GM12878 (cell line): ENCODE results near the gene ABHD3. TPM values are rescaled to one million over a fixed set of nuclear protein-coding genes. Genes with fewer than 3 reads are reported as not detected.

Experiments used
- ATAC-seq: fragments of 200-7000 bp; cut with Tn5 transposase; 3 replicates; pipeline ENCODE4 v1.9.1; 2020; ENCODE audit warnings: mild to moderate bottlenecking, moderate library complexity
- BruUV-seq: library from RNA; stranded (reverse); fragments of 400-500 nt; replicated peaks from 2 replicates; lab custom pipeline; 2021; lab: Mats Ljungman, UMichigan
- CTCF ChIA-PET: fragments of 300-600 bp; sonication (Branson Sonifier 250); formaldehyde crosslinking; extraction: SDS; loops from one replicate; lab custom pipeline; 2021; ENCODE audit warnings: inconsistent platforms; lab: Yijun Ruan, JAX
- POLR2A ChIA-PET: fragments of 350-600 bp; formaldehyde crosslinking; extraction: SDS; loops from one replicate; lab custom pipeline; 2021; ENCODE audit warnings: inconsistent platforms; lab: Charles Lee
- RAD21 ChIA-PET: fragments of 300-600 bp; sonication (Branson Sonifier 250); formaldehyde crosslinking; loops from one replicate; lab custom pipeline; 2023; ENCODE audit warnings: antibody characterized with exemption; ENCODE audit not compliant: unreplicated experiment; lab: Charles Lee
- SMC1A ChIA-PET: fragments of 300-600 bp; sonication (Branson Sonifier 250); formaldehyde crosslinking; loops from one replicate; lab custom pipeline; 2023; ENCODE audit not compliant: unreplicated experiment, uncharacterized antibody; lab: Charles Lee
- DNase-seq: peaks from one replicate; pipeline ENCODE4 v3.0.0-alpha.2; 2011; ENCODE audit warnings: low read depth, low spot score
- FAIRE-seq: peaks from 3 replicates; lab custom pipeline; 2011; peaks lifted over from hg19 to GRCh38; lab: Jason Lieb, UNC
- H2AFZ ChIP-seq: 2 replicates; pipeline ENCODE4 v1.6.0; 2011; ENCODE audit warnings: low read depth, low read length, control low read depth; ENCODE audit not compliant: control insufficient read depth
- H3K27ac ChIP-seq: 2 replicates; pipeline ENCODE4 v1.5.1; 2011; ENCODE audit warnings: control low read depth; ENCODE audit not compliant: control insufficient read depth, insufficient read depth
- H3K27me3 ChIP-seq, 2 experiments: replicated peaks in 1 of 2; 2 replicates each; pipeline versions ENCODE4 v1.6.0 to v1.6.1; 2011; ENCODE audit warnings: low read length in 1 of 2; ENCODE audit not compliant: control insufficient read depth in 2 of 2, insufficient read depth in 2 of 2
- H3K36me3 ChIP-seq, 2 experiments: 2 replicates each; pipeline ENCODE4 v1.5.1; 2011; ENCODE audit warnings: low read length in 1 of 2; ENCODE audit not compliant: control insufficient read depth in 2 of 2, insufficient read depth in 2 of 2
- H3K4me1 ChIP-seq: 2 replicates; pipeline ENCODE4 v1.6.1; 2011; ENCODE audit warnings: mild to moderate bottlenecking, low read length, moderate library complexity, mixed read lengths; ENCODE audit not compliant: control insufficient read depth, insufficient read depth
- H3K4me2 ChIP-seq: 2 replicates; pipeline ENCODE4 v1.6.0; 2011; ENCODE audit warnings: control low read depth; ENCODE audit not compliant: control insufficient read depth, insufficient read depth
- H3K4me3 ChIP-seq: fragments of 200-600 bp; sonication (generic); 2 replicates; pipeline ENCODE4 v1.5.1; 2016
- H3K79me2 ChIP-seq: 2 replicates; pipeline ENCODE4 v1.6.0; 2011; ENCODE audit warnings: low read length; ENCODE audit not compliant: control insufficient read depth, insufficient read depth
- H3K9ac ChIP-seq: 2 replicates; pipeline ENCODE4 v1.8.0; 2011; ENCODE audit warnings: low read length, control low read depth, mixed read lengths; ENCODE audit not compliant: control insufficient read depth, insufficient read depth
- H3K9me3 ChIP-seq: replicated peaks from 3 replicates; pipeline ENCODE4 v1.5.1; 2011; ENCODE audit warnings: mild to moderate bottlenecking, low read length; ENCODE audit not compliant: control insufficient read depth, insufficient read depth
- H4K20me1 ChIP-seq: 2 replicates; pipeline ENCODE4 v1.6.0; 2011; ENCODE audit not compliant: control insufficient read depth, insufficient read depth
- GABPA ChIP-seq: IDR thresholded peaks from 2 replicates; pipeline ENCODE4 v1.6.1; 2014; ENCODE audit warnings: antibody characterized with exemption, low read depth, mild to moderate bottlenecking, inconsistent platforms
- RELA ChIP-seq: fragments of 450-650 bp; IDR thresholded peaks from 2 replicates; pipeline ENCODE4 v1.8.0; 2014; ENCODE audit warnings: borderline replicate concordance; ENCODE audit not compliant: partially characterized antibody
- TCF12 ChIP-seq: IDR thresholded peaks from 2 replicates; pipeline ENCODE4 v1.6.1; 2011; ENCODE audit warnings: low read depth, mild to moderate bottlenecking, low read length
- WGBS: methylation state at CpG from one replicate; pipeline ENCODE4 v1.1.6; 2016; ENCODE audit warnings: low lambda C conversion rate; ENCODE audit not compliant: insufficient replicate concordance, insufficient coverage; ENCODE audit errors: missing lambda C conversion rate; 5-methylcytosine and 5-hydroxymethylcytosine counted together
- in situ Hi-C: fragments of 300-500 bp; cut with MboI; formaldehyde crosslinking; loops from 9 replicates; pipeline ENCODE4 v1.14.3; 2018; ENCODE audit warnings: mixed read lengths
- intact Hi-C: fragments of 100-400 bp; cut with micrococcal nuclease; formaldehyde crosslinking; loops from one replicate; pipeline ENCODE4 v1.14.2; 2022; ENCODE audit not compliant: unreplicated experiment
- polyA plus RNA-seq, 11 experiments: library from polyadenylated mRNA; depleted of rRNA in 4 of 11; unstranded in 6 of 11; stranded (reverse) in 5 of 11; fragments of >200 nt; fragmentation: Nextera tagmentation in 4 of 11; fragmentation: Illumina TruSeq in 1 of 11; extraction: Ambion mirVana in 4 of 11; extraction: Trizol in 1 of 11; gene quantifications; 1 replicate in 1 of 11; 2 replicates in 10 of 11; pipeline versions ENCODE4 v1.2.1 to v1.2.3, GENCODE V29; 2011 to 2016; ENCODE audit warnings: inconsistent platforms in 2 of 11, missing spikeins in 2 of 11, low read depth in 1 of 11
- total RNA-seq, 4 experiments: library from RNA; depleted of rRNA in 3 of 4; stranded (reverse); fragments of >200 nt in 3 of 4; fragmentation: Illumina TruSeq in 1 of 4; extraction: Trizol in 1 of 4; gene quantifications; 2 replicates each; pipeline versions ENCODE4 v1.2.1 to v1.2.3, GENCODE V29; 2013 to 2021
- TF ChIP-seq, protein P1 (sequence below): fragments of 450-650 bp; IDR thresholded peaks from 2 replicates; pipeline ENCODE4 v1.6.1; 2017; ENCODE audit warnings: mild to moderate bottlenecking
- TF ChIP-seq, protein P2 (sequence below): fragments of 450-650 bp; IDR thresholded peaks from 2 replicates; pipeline ENCODE4 v1.6.1; 2017; ENCODE audit warnings: low read depth, mild to moderate bottlenecking, moderate library complexity
- TF ChIP-seq, protein P3 (sequence below), 3 experiments: IDR thresholded peaks in 2 of 3; conservative IDR thresholded peaks in 1 of 3; 2 replicates each; pipeline ENCODE4 v1.5.1; 2011; ENCODE audit warnings: low read depth in 3 of 3, low read length in 3 of 3, mild to moderate bottlenecking in 3 of 3, control low read depth in 2 of 3, moderate library complexity in 2 of 3, inconsistent platforms in 1 of 3, mixed read lengths in 1 of 3; ENCODE audit not compliant: control insufficient read depth in 2 of 3, insufficient read depth in 1 of 3; ENCODE audit errors: extremely low read depth in 1 of 3
- TF ChIP-seq, protein P4 (sequence below): fragments of 450-650 bp; IDR thresholded peaks from 2 replicates; pipeline ENCODE4 v1.6.1; 2018; ENCODE audit warnings: borderline replicate concordance, mild to moderate bottlenecking; ENCODE audit not compliant: partially characterized antibody
- TF ChIP-seq, protein P5 (sequence below): IDR thresholded peaks from 2 replicates; pipeline ENCODE4 v1.6.1; 2011; ENCODE audit warnings: low read depth, mild to moderate bottlenecking, low read length, moderate library complexity, borderline replicate concordance; ENCODE audit errors: extremely low read depth
- TF ChIP-seq, protein P6 (sequence below): fragments of 450-650 bp; IDR thresholded peaks from 2 replicates; pipeline ENCODE4 v1.6.1; 2017; ENCODE audit warnings: borderline replicate concordance

Gene ABHD3
- total and polyA plus RNA-seq, 10 of the 15 experiments (the other 5 are each of a cell fraction or from before 2014, with no cell fraction given), result 4.9 to 49.8 (median 18.3) TPM

DNA sequence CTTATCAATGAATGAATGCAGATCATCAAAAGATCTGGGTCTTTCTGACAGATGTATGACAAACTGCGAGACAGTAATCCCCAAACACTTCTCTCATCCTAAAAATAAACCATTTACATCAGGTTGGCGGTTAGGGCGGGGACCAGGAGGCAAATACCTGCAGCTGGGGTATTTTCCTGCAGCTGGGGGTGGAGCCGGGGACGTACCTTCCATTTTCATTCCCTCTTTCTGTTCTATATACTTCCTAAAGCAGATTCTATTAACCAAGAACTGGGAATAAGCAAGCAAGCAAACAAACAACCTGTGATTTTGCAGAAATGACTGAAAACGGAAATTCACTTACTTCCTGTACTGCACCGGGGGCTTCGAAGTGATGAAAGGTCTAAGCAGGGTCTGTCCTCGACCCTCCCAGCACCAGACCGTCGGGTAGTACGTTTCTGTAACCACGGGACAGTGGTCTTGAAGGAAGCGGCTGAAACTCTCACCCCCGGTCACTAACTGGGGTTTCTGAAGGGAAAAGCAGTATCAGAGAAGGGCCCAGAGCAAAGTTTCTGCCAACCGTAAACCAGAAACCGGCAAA, 1.2 kb downstream of the ABHD3 start (continued):
- TF ChIP-seq, protein P1, sequence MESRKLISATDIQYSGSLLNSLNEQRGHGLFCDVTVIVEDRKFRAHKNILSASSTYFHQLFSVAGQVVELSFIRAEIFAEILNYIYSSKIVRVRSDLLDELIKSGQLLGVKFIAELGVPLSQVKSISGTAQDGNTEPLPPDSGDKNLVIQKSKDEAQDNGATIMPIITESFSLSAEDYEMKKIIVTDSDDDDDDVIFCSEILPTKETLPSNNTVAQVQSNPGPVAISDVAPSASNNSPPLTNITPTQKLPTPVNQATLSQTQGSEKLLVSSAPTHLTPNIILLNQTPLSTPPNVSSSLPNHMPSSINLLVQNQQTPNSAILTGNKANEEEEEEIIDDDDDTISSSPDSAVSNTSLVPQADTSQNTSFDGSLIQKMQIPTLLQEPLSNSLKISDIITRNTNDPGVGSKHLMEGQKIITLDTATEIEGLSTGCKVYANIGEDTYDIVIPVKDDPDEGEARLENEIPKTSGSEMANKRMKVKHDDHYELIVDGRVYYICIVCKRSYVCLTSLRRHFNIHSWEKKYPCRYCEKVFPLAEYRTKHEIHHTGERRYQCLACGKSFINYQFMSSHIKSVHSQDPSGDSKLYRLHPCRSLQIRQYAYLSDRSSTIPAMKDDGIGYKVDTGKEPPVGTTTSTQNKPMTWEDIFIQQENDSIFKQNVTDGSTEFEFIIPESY, result no peak
- TF ChIP-seq, all 136 proteins: peak for 12

DNA sequence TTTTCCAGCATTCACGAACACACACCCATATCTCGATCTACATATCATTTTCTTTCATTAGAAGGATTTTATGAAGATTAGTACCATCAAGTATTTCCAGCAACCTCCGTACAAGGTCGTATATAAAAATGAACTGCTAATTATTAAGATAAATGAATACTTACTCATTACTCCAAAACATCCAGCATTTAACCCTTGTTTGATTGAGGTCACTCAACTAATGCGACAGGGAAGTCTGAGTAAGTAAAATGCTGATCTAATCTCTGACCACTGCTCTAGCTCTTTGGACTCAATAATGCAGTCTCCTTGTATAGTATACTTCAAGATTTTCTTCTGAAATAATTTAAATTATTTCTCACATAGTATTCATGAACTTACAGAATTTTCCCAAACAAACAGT, 2.0 kb downstream of the ABHD3 start:
- H3K4me2 ChIP-seq, result peak overlapping the region; percentile 91
- peak overlapping the region; percentile 76; the same call in 1 of the 2 replicates for H3K4me3 ChIP-seq
- H2AFZ ChIP-seq, result no peak overlapping the region
- no peak overlapping the region for H3K9ac ChIP-seq
- in situ Hi-C loops, result no loop called here
- ChIA-PET CTCF (interaction anchor here (1.3 to 2.6 kb wide), 3 partner anchors 10 to 102 kb away, joined by 3 to 9 read pairs (median 6); partner anchors contain the start of genes ESCO1 and SNRPD1), SMC1A (interaction anchor here (1.3 to 1.6 kb wide), 2 partner anchors 18 to 40 kb away, joined by 5 read pairs; no protein-coding TSS in a partner anchor), POLR2A (interaction anchor here (1.5 kb wide), 1 partner anchor 20 kb away, joined by 4 read pairs; no protein-coding TSS in a partner anchor), RAD21 (interaction anchor here (1.0 to 2.9 kb wide), 4 partner anchors 17 to 966 kb away, joined by 3 to 12 read pairs (median 8); partner anchors contain the start of gene MIB1)
- no peaks in the 10 kb centered on the region for H4K20me1 ChIP-seq
- intact Hi-C loops, result no loop called here
- no TSS peak for BruUV-seq
- no peaks in the 10 kb centered on the region for H3K27me3 ChIP-seq
- H3K79me2 ChIP-seq, result peaks cover 14% of the 10 kb centered on the region
- H3K27ac ChIP-seq, result no peak overlapping the region
- no peaks in the 10 kb centered on the region for H3K4me1 ChIP-seq
- H3K9me3 ChIP-seq, result no peaks in the 10 kb centered on the region; the same call in 2 of the 3 replicates
- DNase-seq, result no peak
- WGBS, result 98% methylated on average over 5 of the region's 5 CpGs
- no peak for FAIRE-seq
- no peak for ATAC-seq
- H3K36me3 ChIP-seq, result 0 out of 4 replicates have a peak, but pooled peaks cover 0 to 3% of the 10 kb centered on the region in 2 experiments
- TF ChIP-seq, protein P2, sequence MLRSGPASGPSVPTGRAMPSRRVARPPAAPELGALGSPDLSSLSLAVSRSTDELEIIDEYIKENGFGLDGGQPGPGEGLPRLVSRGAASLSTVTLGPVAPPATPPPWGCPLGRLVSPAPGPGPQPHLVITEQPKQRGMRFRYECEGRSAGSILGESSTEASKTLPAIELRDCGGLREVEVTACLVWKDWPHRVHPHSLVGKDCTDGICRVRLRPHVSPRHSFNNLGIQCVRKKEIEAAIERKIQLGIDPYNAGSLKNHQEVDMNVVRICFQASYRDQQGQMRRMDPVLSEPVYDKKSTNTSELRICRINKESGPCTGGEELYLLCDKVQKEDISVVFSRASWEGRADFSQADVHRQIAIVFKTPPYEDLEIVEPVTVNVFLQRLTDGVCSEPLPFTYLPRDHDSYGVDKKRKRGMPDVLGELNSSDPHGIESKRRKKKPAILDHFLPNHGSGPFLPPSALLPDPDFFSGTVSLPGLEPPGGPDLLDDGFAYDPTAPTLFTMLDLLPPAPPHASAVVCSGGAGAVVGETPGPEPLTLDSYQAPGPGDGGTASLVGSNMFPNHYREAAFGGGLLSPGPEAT, result no peak
- TF ChIP-seq, protein P3, sequence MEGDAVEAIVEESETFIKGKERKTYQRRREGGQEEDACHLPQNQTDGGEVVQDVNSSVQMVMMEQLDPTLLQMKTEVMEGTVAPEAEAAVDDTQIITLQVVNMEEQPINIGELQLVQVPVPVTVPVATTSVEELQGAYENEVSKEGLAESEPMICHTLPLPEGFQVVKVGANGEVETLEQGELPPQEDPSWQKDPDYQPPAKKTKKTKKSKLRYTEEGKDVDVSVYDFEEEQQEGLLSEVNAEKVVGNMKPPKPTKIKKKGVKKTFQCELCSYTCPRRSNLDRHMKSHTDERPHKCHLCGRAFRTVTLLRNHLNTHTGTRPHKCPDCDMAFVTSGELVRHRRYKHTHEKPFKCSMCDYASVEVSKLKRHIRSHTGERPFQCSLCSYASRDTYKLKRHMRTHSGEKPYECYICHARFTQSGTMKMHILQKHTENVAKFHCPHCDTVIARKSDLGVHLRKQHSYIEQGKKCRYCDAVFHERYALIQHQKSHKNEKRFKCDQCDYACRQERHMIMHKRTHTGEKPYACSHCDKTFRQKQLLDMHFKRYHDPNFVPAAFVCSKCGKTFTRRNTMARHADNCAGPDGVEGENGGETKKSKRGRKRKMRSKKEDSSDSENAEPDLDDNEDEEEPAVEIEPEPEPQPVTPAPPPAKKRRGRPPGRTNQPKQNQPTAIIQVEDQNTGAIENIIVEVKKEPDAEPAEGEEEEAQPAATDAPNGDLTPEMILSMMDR (IDR thresholded peaks at IDR 0.05 in 2 of 3, conservative IDR thresholded peaks at IDR 0.05 in 1 of 3; ENCODE audit: control insufficient read depth in 2 of 3, extremely low read depth in 1 of 3, insufficient read depth in 1 of 3, low read depth in 3 of 3, low read length in 3 of 3), result no peak
- TF ChIP-seq, protein P4, sequence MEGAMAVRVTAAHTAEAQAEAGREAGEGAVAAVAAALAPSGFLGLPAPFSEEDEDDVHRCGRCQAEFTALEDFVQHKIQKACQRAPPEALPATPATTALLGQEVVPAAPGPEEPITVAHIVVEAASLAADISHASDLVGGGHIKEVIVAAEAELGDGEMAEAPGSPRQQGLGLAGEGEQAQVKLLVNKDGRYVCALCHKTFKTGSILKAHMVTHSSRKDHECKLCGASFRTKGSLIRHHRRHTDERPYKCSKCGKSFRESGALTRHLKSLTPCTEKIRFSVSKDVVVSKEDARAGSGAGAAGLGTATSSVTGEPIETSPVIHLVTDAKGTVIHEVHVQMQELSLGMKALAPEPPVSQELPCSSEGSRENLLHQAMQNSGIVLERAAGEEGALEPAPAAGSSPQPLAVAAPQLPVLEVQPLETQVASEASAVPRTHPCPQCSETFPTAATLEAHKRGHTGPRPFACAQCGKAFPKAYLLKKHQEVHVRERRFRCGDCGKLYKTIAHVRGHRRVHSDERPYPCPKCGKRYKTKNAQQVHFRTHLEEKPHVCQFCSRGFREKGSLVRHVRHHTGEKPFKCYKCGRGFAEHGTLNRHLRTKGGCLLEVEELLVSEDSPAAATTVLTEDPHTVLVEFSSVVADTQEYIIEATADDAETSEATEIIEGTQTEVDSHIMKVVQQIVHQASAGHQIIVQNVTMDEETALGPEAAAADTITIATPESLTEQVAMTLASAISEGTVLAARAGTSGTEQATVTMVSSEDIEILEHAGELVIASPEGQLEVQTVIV, result no peak
- TF ChIP-seq TCF12 (no peak), RELA (no peak), GABPA (no peak)
- TF ChIP-seq, protein P5, sequence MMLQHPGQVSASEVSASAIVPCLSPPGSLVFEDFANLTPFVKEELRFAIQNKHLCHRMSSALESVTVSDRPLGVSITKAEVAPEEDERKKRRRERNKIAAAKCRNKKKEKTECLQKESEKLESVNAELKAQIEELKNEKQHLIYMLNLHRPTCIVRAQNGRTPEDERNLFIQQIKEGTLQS, result no peak
- TF ChIP-seq, protein P6, sequence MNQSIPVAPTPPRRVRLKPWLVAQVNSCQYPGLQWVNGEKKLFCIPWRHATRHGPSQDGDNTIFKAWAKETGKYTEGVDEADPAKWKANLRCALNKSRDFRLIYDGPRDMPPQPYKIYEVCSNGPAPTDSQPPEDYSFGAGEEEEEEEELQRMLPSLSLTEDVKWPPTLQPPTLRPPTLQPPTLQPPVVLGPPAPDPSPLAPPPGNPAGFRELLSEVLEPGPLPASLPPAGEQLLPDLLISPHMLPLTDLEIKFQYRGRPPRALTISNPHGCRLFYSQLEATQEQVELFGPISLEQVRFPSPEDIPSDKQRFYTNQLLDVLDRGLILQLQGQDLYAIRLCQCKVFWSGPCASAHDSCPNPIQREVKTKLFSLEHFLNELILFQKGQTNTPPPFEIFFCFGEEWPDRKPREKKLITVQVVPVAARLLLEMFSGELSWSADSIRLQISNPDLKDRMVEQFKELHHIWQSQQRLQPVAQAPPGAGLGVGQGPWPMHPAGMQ, result no peak
